ENCODE results near the gene EYA2.

GRCh38 chr20:47079047-47079446 is 184.4 kb downstream of the EYA2 start:
- TF ChIP-seq ZFX (IDR thresholded peaks at IDR 0.05) (no peak), CTCF (conservative IDR thresholded peaks at IDR 0.05) (no peak)

Measured in C4-2B (cell line).